Activated CD4-positive, alpha-beta T cell treated with anti-CD3 and anti-CD28 coated beads, Interleukin-2, amount 50 U/mL, for 4 hours (primary cell): ENCODE results near the gene NAP1L1.

Experiments
- DNase-seq, 2 experiments: peaks; one replicate each; pipeline ENCODE4 v3.0.0-alpha.2; 2020

NAP1L1 gene

GRCh38 chr12:76083246-76083903 is 1.1 kb downstream of the NAP1L1 start:
- DNase-seq: no peak

GRCh38 chr12:76081909-76082308 is 2.6 kb downstream of the NAP1L1 start:
- DNase-seq: no peak

GRCh38 chr12:76080729-76081415 is 3.6 kb downstream of the NAP1L1 start:
- no peak for DNase-seq

GRCh38 chr12:76080017-76080728 is 4.3 kb downstream of the NAP1L1 start:
- no peak for DNase-seq

- DNase-seq: no peak
Measured at GRCh38 chr12:76078748-76079147, 5.7 kb downstream of the NAP1L1 start.

- no peak for DNase-seq
Measured at GRCh38 chr12:76075448-76075847, 9.0 kb downstream of the NAP1L1 start.

GRCh38 chr12:76074701-76075336 is 9.7 kb downstream of the NAP1L1 start:
- DNase-seq: no peak

GRCh38 chr12:76073561-76073960 is 10.9 kb downstream of the NAP1L1 start:
- no peak for DNase-seq

- no peak for DNase-seq
Measured at GRCh38 chr12:76072568-76072967, 11.9 kb downstream of the NAP1L1 start.

- DNase-seq: no peak
Measured at GRCh38 chr12:76069339-76069738, 15.1 kb downstream of the NAP1L1 start.

GRCh38 chr12:76065917-76066316 is 18.6 kb downstream of the NAP1L1 start:
- no peak for DNase-seq

GRCh38 chr12:76064904-76065303 is 19.6 kb downstream of the NAP1L1 start:
- no peak for DNase-seq

GRCh38 chr12:76060111-76060510 is 24.4 kb downstream of the NAP1L1 start:
- DNase-seq: no peak

GRCh38 chr12:76057326-76057725 is 27.2 kb downstream of the NAP1L1 start:
- DNase-seq: no peak

- no peak for DNase-seq
Measured at GRCh38 chr12:76055393-76055792, 29.1 kb downstream of the NAP1L1 start.

- no peak for DNase-seq
Measured at GRCh38 chr12:76049575-76050251, 34.8 kb downstream of the NAP1L1 start.

- no peak for DNase-seq
Measured at GRCh38 chr12:76047742-76048141, 36.7 kb downstream of the NAP1L1 start.

- DNase-seq: no peak
Measured at GRCh38 chr12:76047060-76047459, 37.4 kb downstream of the NAP1L1 start.

GRCh38 chr12:76043377-76043776 is 41.1 kb downstream of the NAP1L1 start:
- no peak for DNase-seq

GRCh38 chr12:76042147-76042546 is 42.3 kb downstream of the NAP1L1 start:
- no peak for DNase-seq

- no peak for DNase-seq
Measured at GRCh38 chr12:76041406-76041805, 43.1 kb downstream of the NAP1L1 start.

GRCh38 chr12:76040461-76040860 is 44.0 kb downstream of the NAP1L1 start:
- DNase-seq: no peak

- no peak for DNase-seq
Measured at GRCh38 chr12:76038176-76038575, 46.3 kb downstream of the NAP1L1 start.
